NCI-H2196 treated with DMSO at 0.1 percent for 48 hours (cell line): ENCODE data around the gene UAP1.

Experiments
- DNase-seq: peaks from one replicate; lab custom pipeline; 2025; ENCODE audit not compliant: unreplicated experiment; lab: John Stamatoyannopoulos, UW

The UAP1 gene

DNA sequence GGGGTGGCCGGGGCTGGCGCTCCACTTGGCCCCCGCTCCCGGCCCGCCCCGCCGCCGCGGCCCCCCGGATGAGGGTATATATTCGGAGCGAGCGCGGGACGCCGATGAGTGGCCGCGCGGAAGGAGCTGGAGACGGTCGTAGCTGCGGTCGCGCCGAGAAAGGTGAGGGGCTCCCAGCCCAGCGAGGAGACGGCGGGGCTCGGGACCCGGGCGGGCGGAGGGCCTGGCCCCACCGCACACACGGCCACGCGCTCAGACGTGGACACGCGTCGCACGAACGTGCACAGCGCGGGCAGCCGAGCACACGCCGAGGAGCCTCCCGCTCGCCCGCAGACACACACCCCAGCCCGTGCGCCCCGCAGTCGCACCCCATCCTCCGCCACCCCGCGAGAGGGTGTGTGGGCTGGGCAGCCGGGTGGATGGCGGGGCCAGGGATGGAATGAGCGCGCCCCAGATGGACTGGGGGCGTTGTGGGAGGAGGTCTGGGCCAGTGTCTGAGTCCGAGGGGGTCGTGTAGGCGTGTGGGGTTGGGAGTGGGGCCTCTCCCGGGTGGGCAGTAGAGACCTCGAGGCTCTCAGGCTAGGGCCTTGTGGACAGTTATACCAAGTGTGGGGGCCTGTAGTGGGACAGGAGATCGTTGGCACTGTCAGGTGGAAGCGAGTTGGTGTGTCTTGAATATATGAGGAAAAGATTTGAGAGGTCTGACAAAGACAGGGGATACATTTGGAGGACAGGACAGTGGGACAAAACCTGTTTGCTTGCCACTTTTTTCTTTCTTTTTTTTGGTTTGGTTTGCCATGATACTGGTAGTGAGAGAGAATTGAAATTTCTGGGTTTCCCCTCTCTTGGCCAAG is at the start of gene UAP1:
Gene UAP1, plus strand, starts transcription at position 107 of the 854 bp plus-strand sequence. CDS start 4,347 bp downstream, outside the sequence.
- DNase-seq: no peak

DNA sequence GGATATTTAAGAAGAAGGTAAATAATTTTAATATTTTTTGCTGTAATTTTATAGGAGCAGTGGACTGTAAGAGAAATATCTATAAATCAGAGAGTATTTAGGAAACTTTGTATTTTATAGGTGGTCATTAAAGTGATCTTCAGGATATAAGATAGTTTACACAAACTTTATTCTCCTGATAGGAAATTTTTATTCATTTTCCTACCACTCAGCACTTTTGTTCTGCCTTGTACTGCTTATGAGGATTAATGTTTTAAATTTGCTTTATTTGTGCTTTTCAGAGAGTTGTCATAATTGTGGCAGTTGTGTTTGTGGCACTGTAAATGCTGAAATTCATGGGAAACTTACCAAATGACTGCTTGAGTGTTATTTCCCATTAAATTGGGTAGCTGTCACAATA is 34.2 kb upstream of the UAP1 start:
- no peak for DNase-seq

DNA sequence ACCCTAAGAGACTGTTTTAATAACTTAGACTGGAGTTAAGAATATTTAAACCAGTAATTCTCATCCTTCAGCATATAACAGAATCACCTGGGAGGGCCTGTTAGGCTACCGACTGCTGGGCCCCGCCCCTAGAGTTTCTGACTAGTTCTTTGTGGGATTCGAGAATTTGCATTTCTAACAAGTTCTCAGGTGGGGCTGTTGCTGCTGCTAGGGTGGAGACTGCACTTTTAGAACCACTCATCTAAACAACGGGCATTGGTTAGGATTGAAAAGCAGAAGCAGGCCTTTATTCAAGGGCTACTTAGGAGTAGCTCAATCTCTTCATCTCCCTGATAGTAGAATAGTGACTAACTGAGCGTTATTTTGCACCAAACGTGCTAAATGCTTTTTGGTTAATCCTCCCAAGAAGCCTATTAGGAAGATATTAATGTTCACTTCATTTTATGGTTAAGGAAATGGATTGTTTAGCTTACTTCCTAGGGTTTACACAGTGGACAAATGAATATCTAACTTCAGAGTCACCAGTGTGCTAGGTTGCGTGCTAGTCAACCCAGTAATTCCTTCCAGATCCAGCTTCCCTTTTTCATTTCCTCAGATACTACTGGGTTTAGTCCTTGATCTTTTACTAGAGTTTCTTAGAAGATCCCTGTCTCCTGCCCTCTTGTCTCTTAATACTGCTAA is 31.1 kb upstream of the UAP1 start:
- no peak for DNase-seq

DNA sequence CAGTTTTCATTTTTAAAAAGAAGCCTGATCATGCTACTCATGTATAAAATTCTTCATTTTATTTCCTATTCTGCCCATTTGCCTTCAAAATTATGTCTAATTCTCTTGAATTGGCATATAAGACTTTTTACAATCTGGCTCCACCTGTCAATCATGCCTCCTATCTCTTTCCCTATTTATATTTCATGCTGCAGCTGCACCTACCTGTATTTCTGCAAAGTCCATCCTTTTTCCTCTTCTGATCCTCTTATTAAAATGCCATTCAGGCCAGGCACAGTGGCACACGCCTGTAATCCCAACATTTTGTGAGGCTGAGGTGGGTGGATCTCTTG is 30.6 kb upstream of the UAP1 start:
- DNase-seq: no peak

DNA sequence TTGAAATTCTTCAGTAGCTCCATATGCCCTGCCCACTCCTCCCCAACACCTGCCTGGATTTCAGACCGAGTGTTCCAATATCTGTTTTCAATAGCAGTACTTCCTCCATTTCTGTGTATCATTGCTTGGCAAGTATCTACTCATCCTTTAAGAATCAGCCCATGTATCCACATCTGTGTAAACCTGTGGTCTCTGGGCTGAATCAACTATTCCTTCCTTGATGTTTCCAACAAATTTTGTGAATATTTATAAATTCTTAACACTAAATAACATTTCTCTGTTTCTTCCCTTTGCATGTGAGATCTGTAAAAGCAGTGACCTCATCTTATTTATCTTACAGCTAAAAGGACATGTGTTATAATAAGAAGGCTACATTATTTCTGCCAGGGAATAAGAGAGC is 26.0 kb upstream of the UAP1 start:
- DNase-seq: no peak

DNA sequence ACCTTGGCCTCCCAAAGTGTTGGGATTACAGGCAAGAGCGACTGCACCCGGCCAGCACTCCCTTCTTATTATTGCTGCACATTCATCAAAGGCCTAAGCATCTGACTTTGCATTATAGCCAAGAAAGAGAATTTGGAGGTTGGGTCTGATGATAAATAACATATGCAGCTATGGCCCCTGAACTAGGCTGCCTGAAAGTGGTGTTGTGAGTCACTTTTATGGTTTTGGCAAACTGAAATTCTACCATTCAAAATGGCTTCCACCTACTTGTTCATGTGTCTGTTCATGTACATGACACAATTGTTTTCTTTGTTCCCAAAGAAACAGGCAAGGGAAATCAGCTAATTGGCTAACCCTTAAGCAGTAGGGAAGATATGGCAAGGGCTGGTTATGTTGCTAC is 25.0 kb upstream of the UAP1 start:
- DNase-seq: no peak

DNA sequence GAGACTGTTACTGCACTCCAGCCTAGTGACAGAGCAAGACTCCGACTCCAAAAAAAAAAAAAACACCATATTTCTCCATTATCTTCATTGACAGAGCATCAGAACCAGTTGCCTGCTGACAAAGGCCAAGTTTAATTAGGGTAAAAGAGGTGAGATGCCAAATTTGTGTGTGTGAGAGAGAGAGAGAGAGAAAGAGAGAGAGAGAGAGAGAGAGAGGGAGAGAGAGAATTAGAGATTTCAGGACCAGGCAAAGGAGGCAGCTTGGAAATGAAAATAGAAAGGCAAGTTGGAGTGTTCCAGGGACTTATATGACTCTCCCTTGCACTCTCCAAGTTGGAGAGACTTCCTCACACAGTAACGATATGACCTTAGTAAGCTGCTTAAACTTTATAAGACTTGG is 24.3 kb upstream of the UAP1 start:
- no peak for DNase-seq

DNA sequence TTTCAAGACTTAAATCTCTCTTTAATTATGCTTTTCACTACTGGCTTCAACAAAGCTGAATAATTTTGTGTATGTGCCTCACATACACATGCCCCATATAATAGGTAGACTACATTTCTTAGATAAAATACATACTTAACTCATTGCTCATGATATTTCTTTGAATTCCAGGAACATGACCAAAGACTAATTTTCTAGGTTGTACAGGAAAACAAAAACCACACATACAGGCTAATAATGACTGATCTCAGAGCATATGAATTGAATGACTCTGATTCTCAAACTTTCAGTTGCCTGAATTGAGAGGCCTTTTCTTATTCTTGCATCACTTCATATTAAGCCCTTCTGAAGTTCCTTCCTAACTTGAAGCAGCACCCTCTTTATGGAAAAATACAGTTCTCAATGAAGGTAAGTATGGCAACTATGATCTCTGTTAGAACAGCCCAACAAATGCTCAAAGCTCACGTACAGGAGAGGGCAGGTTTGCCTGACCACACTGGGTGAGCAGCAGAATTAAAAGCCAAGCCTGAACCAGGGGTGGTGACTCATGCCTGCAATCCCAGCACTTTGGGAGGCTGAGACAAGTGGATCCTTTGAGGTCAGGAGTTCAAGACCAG is 22.6 kb upstream of the UAP1 start:
- DNase-seq: no peak

DNA sequence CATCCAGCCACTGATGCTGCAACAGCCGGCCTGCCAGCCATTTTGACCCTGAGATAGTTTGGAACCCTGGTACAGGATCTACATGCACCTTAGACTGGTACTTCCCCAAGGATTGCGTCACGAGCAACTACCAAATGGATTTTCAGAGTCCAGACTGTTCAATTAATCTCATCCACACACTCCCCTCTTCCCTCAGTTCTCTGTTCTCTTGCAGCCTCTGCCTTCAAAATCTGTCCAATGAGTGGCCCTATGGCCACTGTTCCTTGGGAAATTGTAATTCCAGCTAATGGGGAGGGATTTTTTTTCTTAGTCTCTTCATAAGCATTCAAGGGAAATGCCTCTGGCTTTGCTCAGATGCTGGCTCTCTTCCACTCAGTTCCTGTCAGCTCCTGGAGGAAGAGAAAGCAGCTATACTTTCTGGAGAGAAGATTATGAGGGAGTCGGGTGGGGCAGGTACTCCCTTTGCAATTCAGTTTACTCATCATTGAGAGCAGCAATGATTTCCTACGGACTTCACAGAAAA is 19.8 kb upstream of the UAP1 start:
- DNase-seq: no peak

DNA sequence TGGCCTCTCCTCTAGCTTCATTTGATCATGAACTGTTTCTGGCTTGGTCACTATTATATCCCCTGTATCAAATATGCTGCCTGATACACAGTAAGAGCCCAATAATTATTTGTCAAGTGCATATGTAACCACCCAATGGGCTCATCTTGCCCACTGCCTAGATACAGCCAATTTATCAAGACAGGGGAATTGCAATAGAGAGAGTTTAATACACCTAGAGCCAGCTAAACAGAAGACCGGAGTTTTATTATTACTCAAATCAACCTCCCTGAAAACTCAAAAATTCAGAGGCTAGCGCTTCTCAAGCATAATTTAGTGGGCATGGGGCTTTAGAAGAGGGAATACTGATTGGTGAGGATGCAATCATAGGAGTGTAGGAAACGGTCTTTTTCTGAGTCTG is 18.3 kb upstream of the UAP1 start:
- DNase-seq: no peak

DNA sequence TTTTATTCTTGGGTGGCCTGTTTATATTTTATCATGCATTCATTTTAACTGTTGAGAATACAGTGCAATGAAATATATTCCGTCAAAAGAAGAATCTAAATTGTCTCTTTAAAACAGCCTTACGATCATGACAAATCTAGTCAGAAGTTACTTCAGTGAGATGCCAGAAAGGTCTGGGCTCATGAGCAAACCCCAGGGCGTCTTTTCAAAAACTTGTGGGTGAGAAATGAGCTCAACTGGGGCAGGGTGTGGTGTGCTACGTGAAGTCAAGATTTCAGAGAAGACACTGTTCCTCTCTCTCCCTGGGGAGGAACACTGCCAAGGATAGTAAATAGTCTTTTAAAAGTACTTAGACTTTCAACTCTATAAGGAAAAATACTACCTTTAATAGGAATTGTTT is 13.4 kb upstream of the UAP1 start:
- DNase-seq: no peak

DNA sequence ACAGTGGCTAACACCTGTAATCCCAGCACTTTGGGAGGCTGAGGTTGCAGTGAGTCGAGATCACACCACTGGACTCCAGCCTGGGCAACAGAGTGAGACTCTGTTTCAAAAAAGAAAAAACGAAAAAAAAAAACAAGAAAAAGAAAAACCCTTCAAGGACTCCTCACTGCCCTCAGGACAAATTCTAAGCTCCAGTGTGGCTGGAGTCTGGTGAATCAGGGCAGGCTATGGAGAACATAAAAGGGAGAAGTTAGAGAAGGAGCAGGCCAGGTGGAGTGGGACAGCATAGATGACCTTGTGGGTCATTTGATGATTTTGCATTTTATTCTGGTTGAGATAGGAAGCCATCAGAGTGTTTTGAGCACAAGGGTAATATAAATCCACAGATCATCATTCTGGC is 12.5 kb upstream of the UAP1 start:
- no peak for DNase-seq

DNA sequence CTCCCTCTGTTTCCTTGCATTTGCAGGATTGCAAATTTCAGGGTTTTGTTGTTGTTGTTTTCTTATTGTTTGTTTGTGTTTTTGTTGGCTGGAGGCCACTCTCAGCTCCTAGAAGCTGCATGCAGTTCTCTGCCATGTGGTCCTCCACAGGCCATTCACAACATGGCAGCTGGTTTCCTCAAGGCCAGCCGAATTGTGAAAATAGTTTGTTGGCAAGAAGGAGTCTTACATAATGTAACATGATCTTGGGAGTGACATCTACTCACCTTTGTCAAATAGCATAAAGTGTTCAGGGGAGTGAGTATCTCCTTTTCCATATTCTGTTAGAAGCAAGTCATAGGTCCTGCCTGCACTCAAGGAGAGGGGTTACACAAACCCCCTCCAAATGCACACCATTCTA is 10.6 kb upstream of the UAP1 start:
- DNase-seq: no peak

DNA sequence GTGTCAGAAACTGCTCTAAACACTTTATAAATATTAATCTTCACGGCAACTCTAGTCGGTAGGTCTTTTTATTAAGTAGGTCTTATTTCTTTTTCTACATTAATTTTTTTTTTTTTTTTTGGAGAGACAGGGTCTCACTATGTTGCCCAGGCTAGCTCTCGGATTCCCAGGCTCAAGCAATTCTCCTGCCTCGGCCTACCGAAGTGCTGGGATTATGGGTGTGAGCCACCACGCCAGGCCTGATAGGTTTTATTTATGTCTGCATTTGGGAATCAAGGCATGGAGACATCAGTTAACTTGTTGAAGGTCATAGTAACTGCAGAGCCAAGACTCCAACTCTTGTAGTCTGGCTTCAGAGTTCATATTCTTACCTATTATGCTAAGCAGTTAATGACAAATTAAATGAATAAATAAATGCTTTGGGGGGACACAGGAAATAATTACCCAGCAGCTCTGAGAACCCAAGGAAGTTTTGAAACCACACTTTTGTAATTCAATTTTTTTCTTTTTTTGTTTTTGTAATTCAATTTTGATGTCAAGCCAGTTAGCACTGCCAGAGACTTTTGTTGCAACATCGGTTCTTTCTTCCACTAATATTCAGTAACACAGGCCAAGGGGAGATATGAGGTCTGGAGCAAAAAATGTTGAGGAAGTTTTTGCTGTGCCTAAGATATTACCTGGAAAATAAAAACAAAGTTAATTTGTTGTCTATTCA is 9.4 kb upstream of the UAP1 start:
- no peak for DNase-seq

DNA sequence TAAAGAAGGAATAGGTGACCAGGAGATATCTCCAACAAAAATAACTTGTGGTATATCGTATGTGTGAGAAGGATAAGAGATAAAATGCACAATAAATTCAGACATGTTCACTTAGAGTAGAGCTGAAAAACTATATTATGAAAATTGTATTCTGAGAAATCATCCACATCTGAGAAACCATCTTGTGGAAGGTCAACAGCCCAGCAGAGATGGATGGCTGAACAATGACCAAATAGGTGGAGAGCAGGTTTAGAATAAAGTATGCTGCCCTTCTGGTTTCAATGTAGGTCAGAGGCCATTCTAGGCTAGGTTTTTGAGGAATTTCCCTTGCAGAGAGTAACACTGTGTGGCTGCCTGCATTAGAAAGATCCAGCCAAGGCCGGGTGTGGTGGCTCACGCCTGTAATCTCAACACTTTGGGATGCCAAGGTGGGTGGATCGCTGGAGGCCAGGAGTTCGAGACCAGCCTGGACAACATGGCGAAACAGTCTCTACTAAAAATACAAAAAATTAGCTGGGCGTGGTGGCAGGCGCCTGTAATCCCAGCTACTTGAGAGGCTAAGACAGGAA is 8.8 kb upstream of the UAP1 start:
- DNase-seq: no peak

DNA sequence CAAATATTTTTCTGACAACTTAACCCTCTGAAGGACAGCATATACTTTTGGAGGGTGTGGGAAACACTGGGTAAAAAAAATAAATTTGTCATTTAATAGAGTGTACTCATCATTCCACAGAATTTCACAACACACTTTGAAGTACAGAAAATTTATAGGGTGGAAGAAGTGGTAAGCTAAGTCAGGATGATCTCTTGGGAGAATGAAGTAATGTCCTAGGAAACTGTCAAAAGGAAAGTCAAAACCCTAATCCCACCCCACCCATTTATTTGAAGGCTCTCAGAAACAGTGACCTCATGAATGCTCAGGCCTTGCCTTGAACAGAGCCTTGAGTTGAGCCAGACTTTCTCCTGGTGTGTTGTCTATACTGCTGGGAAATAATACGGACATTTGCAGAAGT is 7.3 kb upstream of the UAP1 start:
- DNase-seq: no peak

DNA sequence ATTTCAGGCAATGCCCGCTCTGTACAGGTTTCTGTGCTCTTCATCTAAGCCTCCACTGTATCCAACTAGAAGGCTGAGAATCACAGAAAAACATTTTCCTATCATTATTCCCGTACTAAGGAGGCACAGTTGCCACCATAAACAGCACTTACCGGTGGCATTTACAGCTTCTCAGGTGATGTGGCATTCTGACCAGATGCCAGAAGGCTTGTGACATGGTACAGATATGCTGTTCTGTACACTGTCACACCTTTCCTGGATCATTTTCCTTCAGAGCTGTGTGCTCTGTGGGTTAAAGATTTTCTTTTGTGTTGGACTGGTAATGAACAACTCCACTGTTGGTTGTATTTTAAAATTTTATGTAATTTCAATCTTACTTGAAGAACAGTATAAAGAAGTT is 4.0 kb upstream of the UAP1 start:
- no peak for DNase-seq

DNA sequence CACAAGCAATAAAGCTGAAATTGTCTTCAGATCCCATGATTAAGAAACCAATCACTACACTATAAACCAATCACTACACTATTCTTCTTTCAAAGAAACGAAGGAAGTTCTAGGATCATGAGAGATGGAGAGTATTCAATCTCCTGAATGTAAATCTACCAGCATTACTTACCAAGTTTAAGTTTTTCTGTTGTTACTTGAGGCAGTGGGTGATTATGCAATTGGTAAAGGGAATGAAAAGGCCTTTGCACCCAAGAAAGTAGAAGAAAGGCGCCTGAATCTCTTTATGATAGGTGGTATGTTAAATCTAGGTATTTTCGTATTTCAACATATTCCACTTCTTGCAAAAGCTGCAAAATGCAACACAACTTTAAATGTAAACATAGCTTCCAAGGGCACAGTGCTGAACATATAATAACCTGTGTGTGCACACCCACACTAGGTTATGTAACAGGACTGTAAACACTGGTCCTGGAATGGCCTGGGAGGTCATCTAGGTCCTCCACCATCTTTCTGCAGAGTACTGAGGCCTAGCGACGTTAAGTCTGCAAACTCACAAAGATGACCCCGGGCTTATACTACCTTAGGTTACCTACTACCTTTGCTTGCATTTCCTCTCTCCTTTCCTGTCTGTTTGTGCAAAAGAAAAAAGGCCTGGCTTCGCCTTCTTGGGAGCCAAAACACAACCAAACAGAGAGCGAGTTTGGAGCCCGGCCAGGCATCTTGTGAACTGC is 1.1 kb upstream of the UAP1 start:
- DNase-seq: no peak

DNA sequence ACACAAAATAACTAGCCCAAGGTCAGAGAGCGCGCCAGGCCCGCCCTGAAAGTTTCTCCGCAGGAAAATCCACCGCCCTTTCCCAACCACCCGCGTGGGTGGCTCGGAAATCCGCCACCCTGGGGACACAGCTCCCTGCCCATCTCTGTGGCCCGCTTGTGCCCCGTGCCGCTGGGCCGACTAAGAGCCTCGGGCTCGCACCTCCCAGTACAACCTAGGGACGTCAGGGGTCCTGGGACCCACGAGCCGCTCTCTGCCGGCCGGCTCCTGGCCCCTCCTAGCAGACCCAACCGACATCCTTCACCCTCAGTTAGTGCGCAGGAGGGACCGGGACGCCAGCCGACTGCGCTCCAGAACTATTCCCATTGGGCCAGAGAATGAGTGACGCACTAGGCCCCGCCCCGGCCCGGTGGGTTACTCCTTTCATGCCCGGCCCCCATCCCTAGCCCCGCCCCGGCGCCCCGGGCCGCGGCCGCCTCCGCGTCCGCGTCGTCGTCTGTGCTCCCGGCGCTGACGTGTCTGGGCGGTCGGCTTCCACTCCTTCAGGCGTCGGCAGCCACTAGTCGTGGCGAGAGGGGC is 396 bp upstream of the UAP1 start:
- peak; percentile 96 for DNase-seq

DNA sequence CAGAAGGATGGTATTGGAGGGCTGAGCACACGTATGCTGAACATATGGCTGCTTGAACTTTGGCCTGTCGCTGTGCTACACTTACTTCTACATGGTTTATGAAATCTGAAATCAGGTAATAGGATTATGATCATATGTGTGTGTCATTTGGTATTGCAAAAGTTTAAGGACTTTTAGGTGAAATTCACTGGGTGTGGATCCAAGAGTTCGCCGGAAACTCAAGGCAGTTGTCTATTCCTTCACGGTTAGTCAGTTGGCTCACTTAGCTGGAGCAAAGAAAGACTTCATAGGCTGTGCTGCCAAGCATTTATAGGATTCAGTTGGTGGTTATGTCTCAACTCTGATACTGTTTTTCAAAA is 927 bp downstream of the UAP1 start:
- DNase-seq: no peak
